Adipose tissue (tissue), 3 donors: ENCODE results near the gene PUS7L. TPM values are rescaled to one million over a fixed set of nuclear protein-coding genes. Genes with fewer than 3 reads are reported as not detected.
A peak's percentile ranks its signal among the peaks of the same experiment; 100 is the strongest.

Experiments used
- H3K27ac ChIP-seq: one replicate; pipeline ENCODE4 v1.5.1; 2013; ENCODE audit warnings: low read depth, low read length
- WGBS, 3 donors: extraction: QIAGEN DNeasy Blood & Tissue Kit; methylation state at CpG; one replicate each; pipeline ENCODE4 v1.1.7; 2013; 5-methylcytosine and 5-hydroxymethylcytosine counted together
- polyA plus RNA-seq, 3 donors: library from polyadenylated mRNA; stranded (reverse); fragments of 200-250 nt; gene quantifications; one replicate each; pipeline ENCODE4 v1.2.3, GENCODE V29; 2013
- donor health status: healthy with polysubstance abuse.
- donor health status: Bipolar disorder and iron deficiency.
- donor health status: healthy.

The PUS7L gene
- 1 to 10 TPM; 1.3 to 3.7 (median 1.3) TPM for polyA plus RNA-seq

- 0% methylated on average over 54 of the region's 54 CpGs for WGBS, 3 donors
- peak within 1 kb of the TSS; percentile 62 for H3K27ac ChIP-seq
These were observed at the start of gene PUS7L, which contains the start of gene IRAK4 for GRCh38 chr12:43758728-43759563. TSS of gene PUS7L (minus strand) at chr12:43758790. CDS start at chr12:43755245, 3,545 bp downstream. TSS of gene IRAK4 (plus strand) at chr12:43758951. CDS start at chr12:43768112, 9,161 bp downstream.

GRCh38 chr12:43807386-43807785 lies 48.8 kb upstream of the PUS7L start:
- H3K27ac ChIP-seq, result no peak overlapping the region
- 52 to 92% (median 68%) methylated on average over 3 of the region's 3 CpGs for WGBS, 3 donors

DNA sequence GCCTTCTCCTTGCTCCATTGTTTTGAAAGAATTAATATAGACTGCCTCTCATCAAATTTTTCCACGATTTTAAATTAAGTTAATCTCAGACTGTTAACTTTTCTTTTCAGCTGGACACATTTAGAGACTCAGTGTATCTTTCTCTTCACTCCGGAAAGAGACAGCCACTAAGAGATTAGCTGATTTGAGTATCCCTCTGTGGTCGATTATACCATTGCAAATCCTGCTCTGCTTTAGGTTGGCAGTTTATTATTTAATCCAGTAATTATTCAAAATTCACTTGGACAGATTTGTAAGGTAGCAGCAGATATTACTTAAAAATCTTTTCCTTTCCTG lies 48.1 kb upstream of the PUS7L start:
- 2 to 8% (median 3%) methylated on average over 3 of the region's 3 CpGs for WGBS, 3 donors
- peak overlapping the region; percentile 95 for H3K27ac ChIP-seq

DNA sequence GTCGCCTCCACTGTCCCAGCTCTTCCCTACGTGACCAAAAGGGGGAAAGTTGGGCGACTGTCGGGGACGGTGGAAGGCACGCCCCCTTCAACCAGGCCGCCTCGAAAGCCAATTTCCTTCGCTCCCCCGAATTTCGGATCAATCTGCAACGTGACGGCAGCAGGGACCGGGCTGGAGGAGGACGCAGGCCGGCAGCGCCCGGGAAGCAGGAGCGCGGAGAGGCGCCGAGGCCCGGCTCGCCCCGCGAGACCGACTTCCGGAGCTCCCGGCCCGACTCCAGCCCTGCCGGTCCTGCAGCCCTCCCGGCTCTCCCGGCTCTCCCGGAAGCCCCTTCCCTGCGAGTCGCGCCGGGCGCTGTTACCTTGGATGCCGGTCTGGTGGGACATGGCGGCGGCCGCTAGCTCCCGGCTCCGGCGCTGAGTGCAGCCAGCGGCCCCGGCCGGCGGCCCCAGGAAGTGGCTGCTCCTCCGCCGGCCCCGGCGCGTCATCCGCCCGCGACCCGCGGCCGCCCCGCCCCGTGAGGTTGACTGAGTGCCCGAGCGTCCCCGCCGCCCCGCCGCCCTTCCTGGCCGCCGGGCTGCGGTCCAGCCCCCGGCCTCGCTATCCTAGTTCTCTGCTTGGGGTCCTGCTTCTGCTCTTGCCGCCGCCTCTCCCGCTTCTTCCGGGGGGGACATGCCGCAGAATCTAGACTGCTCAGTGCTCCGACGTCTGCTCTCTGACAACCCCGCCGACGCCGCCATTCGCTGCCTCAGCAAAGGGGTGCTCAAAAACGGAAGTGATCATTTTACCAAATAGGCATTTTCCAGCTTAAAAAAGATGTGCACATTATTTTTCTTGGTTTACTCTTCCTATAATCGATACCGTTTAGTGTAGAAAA lies 47.5 kb upstream of the PUS7L start, which contains the start of gene TWF1:
TSS of gene TWF1 (minus strand) at position 458 of the 877 bp plus-strand sequence. CDS start at position 386, 72 bp downstream.
- 0 to 1% (median 0%) methylated on average over 69 to 89 of the region's 89 CpGs for WGBS, 3 donors
- H3K27ac ChIP-seq, result peak within 1 kb of the TSS; percentile 95

DNA sequence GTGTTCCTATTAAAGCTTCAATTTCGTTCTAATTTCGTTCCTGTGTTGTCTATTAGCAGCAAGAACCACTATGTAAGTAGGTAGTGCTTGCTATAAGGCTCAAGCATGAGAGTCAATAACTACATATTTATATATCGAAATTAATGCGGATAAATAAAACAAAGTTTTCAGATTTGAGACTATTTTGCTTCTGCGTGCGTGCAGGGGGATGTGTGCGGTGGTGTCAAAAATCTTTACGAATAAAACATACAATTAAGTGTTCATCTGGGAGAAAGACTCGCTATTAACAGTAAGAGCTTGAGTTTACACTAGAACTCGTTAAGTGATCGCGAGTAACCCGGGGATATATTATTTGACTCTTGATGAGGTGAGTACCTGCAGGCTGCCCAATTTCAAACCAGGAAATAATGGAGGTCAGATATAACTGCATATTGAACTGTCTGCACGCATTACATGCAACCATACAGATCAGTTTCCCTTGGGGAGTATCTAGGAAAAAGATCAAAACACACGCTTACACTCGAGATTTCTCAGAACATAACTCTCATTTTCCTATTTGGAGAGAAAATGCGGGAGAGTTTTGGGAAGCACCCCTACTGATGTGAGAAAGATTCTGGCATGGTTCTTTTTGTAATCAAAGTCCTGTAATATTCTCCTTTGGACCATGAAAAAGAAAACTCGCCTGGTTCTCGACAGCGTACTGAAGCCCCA lies 46.7 kb upstream of the PUS7L start:
- H3K27ac ChIP-seq, result no peak overlapping the region

GRCh38 chr12:43797561-43798217 lies 39.1 kb upstream of the PUS7L start:
- WGBS, 3 donors, result 90 to 92% (median 91%) methylated on average over 4 of the region's 4 CpGs
- no peak overlapping the region for H3K27ac ChIP-seq

More for the DNA sequence above, 46.7 kb upstream of the PUS7L start:
- WGBS, 3 donors, result 5 to 12% (median 8%) methylated on average over 20 of the region's 20 CpGs

- no peak overlapping the region for H3K27ac ChIP-seq
- 46 to 72% (median 71%) methylated on average over 2 of the region's 2 CpGs for WGBS, 3 donors
These were observed 37.2 kb upstream of the PUS7L start for GRCh38 chr12:43795716-43796280.

GRCh38 chr12:43789941-43790340 lies 31.4 kb upstream of the PUS7L start:
- H3K27ac ChIP-seq, result no peak overlapping the region

GRCh38 chr12:43786899-43787693 lies 28.5 kb upstream of the PUS7L start:
- no peak overlapping the region for H3K27ac ChIP-seq

- no peak overlapping the region for H3K27ac ChIP-seq
- 67 to 70% (median 68%) methylated on average over 3 of the region's 3 CpGs for WGBS, 3 donors
These were observed 17.9 kb upstream of the PUS7L start for GRCh38 chr12:43776498-43776897.

DNA sequence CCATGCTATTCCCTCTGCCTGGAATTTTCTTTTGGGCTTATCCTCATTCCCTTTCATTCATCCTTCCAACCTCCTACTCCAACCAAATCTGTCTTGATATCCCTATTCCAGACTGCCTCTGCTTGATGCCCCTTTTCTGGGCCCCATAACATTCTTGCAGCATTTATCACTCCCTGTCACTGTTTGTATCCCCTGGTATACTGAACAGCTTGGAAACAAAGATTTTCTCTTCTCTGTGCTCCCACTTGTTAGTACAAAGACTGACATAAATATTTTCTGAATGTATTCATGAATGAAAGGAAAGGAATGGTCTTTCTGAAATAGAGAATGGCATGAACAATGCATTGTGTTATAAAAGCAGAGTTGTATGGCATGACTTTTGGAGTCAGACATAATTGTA lies 7.7 kb upstream of the PUS7L start:
- H3K27ac ChIP-seq, result no peak overlapping the region

- no peak overlapping the region for H3K27ac ChIP-seq
These were observed 5.9 kb upstream of the PUS7L start for GRCh38 chr12:43764528-43764927.

GRCh38 chr12:43763769-43764168 lies 5.2 kb upstream of the PUS7L start:
- no peak overlapping the region for H3K27ac ChIP-seq

DNA sequence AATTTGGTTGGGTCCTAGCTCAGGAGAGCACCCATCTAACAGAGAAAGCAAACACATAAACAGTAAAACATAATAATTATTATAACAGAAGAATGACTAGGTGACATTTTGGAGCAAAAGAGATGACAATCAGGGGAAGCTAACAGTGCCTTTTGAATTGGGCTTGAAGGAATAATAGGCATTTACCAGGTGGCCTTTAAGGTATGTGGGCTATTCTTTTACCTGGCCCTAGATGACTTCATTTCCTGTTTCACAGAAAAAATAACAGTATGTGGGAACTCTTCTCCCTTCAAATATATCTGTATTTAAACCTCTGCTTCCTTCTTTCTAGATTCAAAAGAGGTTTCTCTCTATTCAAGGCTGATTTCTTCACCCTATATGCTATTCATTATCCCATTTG lies 4.0 kb upstream of the PUS7L start:
- H3K27ac ChIP-seq, result no peak overlapping the region

DNA sequence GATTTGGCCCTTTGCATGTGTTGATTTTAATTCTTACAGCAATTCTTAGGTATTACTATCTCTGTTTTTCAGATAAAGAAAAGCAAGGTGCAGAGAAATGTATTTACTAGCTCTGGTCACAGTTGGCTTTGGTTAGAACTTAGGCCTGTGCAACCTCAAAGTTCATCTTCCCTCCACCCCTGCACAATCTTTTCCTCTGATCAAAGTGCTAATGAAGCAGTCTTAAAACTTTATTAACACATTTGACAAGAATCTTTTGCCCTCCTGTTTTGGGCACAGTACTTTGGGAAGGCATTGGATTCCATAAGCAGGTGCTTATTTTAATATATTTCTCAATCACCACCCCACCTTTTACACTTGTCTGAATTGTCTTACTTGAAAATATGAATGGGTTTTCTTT lies 2.9 kb upstream of the PUS7L start:
- no peak overlapping the region for H3K27ac ChIP-seq

GRCh38 chr12:43760396-43760795 lies 1.8 kb upstream of the PUS7L start:
- 50 to 87% (median 85%) methylated on average over 2 of the region's 2 CpGs for WGBS, 3 donors
- H3K27ac ChIP-seq, result no peak overlapping the region

GRCh38 chr12:43758247-43758727 lies 303 bp downstream of the PUS7L start:
- 0% methylated on average over 17 to 18 of the region's 18 CpGs for WGBS, 3 donors
- no peak overlapping the region for H3K27ac ChIP-seq
